Measurements from ENCODE around the gene SHROOM4. TPM values are rescaled to one million over a fixed set of nuclear protein-coding genes. Genes with fewer than 3 reads are reported as not detected.

Gene SHROOM4
- total RNA-seq, 4 donors from 2014 or later: 2.2 to 6.0 (median 4.1) TPM

DNA sequence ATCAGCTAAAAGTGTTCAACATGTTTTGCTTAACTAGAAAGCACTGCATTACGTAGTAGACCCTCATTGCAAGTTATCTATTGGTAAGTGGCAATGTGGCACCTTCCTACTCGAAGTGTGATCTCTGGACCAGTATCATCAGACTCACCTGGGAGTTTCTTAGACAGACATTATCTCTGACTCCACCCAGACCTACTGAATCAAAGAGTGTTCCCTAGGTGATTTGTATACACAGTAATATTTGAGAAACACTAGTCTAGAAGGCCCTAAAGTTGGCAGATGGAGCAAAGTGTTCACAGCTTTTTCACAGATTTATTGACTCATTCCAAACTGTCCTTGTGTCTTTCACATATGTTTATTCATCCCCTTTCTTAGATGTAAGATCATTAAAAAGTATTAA lies 35.7 kb downstream of the SHROOM4 start:
- intact Hi-C loops (cut with DNase I; ENCODE audit: low total_unique reads): no loop called here
- TF ChIP-seq, protein P1, sequence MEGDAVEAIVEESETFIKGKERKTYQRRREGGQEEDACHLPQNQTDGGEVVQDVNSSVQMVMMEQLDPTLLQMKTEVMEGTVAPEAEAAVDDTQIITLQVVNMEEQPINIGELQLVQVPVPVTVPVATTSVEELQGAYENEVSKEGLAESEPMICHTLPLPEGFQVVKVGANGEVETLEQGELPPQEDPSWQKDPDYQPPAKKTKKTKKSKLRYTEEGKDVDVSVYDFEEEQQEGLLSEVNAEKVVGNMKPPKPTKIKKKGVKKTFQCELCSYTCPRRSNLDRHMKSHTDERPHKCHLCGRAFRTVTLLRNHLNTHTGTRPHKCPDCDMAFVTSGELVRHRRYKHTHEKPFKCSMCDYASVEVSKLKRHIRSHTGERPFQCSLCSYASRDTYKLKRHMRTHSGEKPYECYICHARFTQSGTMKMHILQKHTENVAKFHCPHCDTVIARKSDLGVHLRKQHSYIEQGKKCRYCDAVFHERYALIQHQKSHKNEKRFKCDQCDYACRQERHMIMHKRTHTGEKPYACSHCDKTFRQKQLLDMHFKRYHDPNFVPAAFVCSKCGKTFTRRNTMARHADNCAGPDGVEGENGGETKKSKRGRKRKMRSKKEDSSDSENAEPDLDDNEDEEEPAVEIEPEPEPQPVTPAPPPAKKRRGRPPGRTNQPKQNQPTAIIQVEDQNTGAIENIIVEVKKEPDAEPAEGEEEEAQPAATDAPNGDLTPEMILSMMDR (IDR thresholded peaks at IDR 0.05): no peak
- TF ChIP-seq POLR2A (IDR thresholded peaks at IDR 0.05): no peak
- no peak overlapping the region for H3K4me3 ChIP-seq (ENCODE audit: low read depth, poor library complexity, severe bottlenecking)
- DNase-seq (ENCODE audit: low spot score in 2 of 2): no peak
- WGBS, 2 donors: 58 to 71% methylated on average over 2 of the region's 2 CpGs

DNA sequence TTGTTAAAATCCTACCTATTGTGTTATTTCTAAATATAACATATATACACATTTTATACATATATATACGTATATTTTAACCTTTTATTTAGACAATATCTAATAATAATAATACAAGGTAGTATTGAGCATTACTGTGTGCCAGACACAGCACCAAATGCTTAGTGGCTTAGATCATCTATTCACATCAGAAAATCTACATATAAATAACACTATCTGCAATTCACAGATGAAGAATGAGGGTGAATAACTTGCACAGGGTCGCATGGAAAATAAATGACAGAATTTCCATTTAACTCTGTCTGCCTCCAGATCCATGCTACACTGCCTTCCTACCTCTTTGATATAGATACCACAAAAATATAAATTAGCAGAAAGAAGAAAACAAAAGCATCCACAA lies 37.7 kb downstream of the SHROOM4 start:
- 65 to 85% methylated on average over 2 of the region's 2 CpGs for WGBS, 2 donors
- intact Hi-C loops (cut with DNase I; ENCODE audit: low total_unique reads): no loop called here
- no peak for DNase-seq (ENCODE audit: low spot score in 2 of 2)
- H3K4me3 ChIP-seq (ENCODE audit: low read depth, poor library complexity, severe bottlenecking): no peak overlapping the region
- TF ChIP-seq, protein P1 (IDR thresholded peaks at IDR 0.05): no peak
- no peak for TF ChIP-seq POLR2A (IDR thresholded peaks at IDR 0.05)

DNA sequence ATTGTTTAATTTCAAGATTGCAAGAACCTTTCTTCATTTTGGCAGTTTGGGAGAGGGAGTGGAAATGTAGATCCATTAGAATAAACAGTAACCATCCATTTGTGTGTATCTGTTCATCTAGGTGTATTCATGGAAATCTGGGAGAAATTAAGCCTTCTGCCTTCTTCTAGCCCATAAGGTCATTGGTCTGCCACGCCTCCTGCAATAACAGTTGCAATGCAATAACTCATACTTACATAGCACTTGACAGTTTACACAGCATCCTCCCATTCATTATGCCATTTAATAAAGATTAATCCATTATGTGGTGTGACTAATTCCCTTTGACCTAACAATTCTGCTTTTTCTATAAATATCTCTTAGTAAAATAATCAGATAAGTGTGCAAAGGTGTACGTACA lies 42.6 kb downstream of the SHROOM4 start:
- no peak overlapping the region for H3K4me3 ChIP-seq (ENCODE audit: low read depth, poor library complexity, severe bottlenecking)
- TF ChIP-seq POLR2A (IDR thresholded peaks at IDR 0.05): no peak
- TF ChIP-seq, protein P1 (IDR thresholded peaks at IDR 0.05): no peak
- intact Hi-C loops (cut with DNase I; ENCODE audit: low total_unique reads): no loop called here
- WGBS, 2 donors: 65 to 78% methylated on average over 2 of the region's 2 CpGs
- DNase-seq (ENCODE audit: low spot score in 2 of 2): no peak

DNA sequence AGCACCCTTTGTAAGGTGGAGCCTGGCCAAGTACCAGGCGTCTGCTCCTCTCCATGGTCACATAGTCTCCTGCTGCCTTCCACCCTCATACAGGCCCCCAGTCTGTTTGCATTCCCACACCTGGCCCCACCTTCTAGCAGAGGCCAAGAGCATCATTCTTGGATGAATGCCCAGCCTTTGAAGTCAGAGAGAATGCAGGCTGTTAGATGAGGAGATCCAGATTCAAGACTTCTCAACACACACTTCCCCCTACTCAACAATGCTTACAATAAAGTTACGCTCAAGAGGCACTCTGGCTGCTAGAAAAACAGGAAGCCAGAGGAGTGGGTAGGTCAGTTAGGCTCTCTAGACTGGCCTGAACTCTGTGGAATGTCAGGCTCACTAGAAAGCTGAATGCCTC lies 43.3 kb downstream of the SHROOM4 start:
- no peak overlapping the region for H3K4me3 ChIP-seq (ENCODE audit: low read depth, poor library complexity, severe bottlenecking)
- WGBS, 2 donors: 45 to 54% methylated on average over 2 of the region's 2 CpGs
- TF ChIP-seq POLR2A (IDR thresholded peaks at IDR 0.05): no peak
- TF ChIP-seq, protein P1 (IDR thresholded peaks at IDR 0.05): no peak
- intact Hi-C loops (cut with DNase I; ENCODE audit: low total_unique reads): no loop called here
- DNase-seq (ENCODE audit: low spot score in 2 of 2): no peak

DNA sequence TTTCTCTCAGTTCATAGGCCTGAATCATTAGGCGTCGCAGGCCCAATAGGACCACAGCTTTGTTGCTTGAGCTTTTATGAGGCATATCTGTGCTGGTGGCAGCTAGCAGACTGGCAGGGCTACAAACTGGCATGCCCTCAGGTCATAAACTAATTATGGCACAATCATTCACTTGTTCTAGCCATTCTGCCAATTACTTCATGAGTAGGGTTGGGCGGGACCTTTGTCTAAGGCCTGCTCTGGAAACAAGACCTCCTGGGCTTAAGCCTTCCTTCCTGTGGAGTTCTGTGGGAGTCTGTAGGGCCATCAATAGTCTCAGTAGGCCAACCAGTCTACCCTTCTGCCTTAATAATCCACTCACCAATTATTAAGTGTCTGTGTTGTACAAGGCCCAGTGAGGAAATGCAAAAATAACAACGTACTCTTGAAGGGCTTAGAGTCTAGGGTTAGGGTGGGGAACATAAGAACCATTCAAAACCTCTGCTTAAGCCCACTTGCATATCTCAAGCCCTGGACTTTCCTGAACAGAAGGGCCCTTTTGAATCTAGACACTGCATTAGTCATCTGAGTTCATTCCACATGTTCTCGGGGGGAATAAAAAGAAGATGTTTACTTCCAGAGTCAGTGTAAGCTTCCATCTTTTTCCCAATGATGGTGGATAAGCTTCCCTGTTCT lies 44.5 kb downstream of the SHROOM4 start:
- 67 to 80% methylated on average over 5 of the region's 5 CpGs for WGBS, 2 donors
- TF ChIP-seq POLR2A (IDR thresholded peaks at IDR 0.05): no peak
- TF ChIP-seq, protein P1 (IDR thresholded peaks at IDR 0.05): no peak
- intact Hi-C loops (cut with DNase I; ENCODE audit: low total_unique reads): no loop called here
- no peak overlapping the region for H3K4me3 ChIP-seq (ENCODE audit: low read depth, poor library complexity, severe bottlenecking)
- DNase-seq (ENCODE audit: low spot score in 2 of 2): peak in 1 of 2 donors; percentile 21

DNA sequence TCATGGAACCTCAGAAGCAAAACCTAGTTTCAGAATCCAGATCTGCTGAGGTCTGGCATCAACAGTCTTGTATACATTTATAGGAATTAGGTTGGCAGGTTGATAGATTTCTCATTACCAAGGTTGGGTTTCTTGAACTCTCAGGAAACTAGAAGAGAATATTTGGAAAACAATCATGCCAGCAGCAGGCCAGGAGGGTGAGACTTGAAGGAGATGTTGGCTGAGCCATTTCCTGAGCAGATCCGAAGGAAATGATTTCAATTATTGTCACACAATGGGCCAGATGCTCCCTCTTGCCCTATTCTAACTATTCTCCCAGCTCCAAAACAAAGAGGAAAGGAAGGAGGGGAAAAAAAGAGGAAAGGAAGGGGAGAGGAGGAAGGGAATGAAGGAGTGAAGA lies 45.2 kb downstream of the SHROOM4 start:
- 36 to 55% methylated on average over 1 of the region's 1 CpG for WGBS, 2 donors
- TF ChIP-seq, protein P1 (IDR thresholded peaks at IDR 0.05): no peak
- no peak for TF ChIP-seq POLR2A (IDR thresholded peaks at IDR 0.05)
- intact Hi-C loops (cut with DNase I; ENCODE audit: low total_unique reads): no loop called here
- H3K4me3 ChIP-seq (ENCODE audit: low read depth, poor library complexity, severe bottlenecking): no peak overlapping the region
- no peak for DNase-seq (ENCODE audit: low spot score in 2 of 2)

Measured in lower leg skin (tissue), 4 donors.